ENCODE measurements around the gene PLEKHF1.

Gene PLEKHF1

GRCh38 chr19:29635963-29636362 lies 29.3 kb upstream of the PLEKHF1 start:
- no peak for DNase-seq

GRCh38 chr19:29636553-29637360 lies 28.5 kb upstream of the PLEKHF1 start:
- no peak for DNase-seq

DNA sequence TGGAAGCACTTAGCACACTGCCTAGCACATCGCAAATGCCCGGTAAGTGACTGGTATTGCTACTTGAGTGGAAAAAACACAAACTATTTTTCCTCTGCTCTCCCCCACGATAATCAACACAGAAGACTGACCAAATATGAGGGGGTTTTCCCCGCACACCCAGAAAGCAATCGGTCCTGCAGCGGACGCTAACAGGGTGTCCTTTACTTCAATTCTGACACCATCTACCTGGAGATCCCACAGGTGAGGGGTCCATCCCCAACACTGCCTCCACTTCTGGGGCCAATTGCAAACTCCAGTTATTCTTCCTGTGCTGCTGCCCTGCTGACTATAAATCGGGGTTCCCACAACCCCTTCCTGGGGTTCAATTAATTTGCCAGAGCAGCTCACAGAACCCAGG lies 26.2 kb upstream of the PLEKHF1 start:
- DNase-seq, result no peak

DNA sequence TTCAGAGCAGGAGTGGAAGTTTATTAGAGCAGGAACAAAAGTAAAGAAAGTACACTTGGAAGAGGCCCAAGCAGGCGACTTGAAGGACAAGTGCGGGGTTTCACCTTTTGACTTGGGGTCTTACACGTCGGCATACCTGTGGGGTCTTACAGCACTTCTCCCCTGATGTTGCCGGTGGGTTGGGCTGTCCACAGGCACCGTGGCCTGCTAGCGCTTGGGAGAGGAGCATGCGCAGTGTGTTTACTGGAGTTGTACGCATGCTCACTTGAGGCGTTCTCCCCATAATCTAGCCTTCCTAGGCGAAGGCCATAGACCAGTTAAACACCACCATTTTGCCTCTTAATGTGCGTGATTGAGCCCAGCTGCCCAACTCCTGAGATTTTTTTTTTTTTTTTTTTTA lies 25.0 kb upstream of the PLEKHF1 start:
- no peak for DNase-seq

DNA sequence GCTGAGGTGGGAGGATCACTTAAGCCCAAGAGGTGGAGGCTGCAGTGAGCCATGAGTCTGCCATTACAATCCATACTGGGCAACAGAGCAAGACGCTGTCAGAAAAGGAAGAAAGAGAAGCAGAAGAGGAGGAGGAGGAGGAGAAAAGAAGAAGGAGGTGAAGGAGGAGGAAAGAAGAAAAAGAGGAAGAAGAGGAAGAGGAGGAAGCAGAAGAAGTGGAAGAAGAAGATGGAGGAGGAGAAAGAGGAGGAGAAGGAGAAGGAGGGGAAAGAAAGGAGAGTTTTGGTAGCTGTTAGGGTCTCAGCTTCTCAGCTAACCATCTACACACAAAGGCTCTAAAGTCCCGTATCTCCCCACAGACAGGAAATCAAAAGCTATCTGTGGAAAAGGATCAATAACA lies 23.7 kb upstream of the PLEKHF1 start:
- DNase-seq, result no peak

DNA sequence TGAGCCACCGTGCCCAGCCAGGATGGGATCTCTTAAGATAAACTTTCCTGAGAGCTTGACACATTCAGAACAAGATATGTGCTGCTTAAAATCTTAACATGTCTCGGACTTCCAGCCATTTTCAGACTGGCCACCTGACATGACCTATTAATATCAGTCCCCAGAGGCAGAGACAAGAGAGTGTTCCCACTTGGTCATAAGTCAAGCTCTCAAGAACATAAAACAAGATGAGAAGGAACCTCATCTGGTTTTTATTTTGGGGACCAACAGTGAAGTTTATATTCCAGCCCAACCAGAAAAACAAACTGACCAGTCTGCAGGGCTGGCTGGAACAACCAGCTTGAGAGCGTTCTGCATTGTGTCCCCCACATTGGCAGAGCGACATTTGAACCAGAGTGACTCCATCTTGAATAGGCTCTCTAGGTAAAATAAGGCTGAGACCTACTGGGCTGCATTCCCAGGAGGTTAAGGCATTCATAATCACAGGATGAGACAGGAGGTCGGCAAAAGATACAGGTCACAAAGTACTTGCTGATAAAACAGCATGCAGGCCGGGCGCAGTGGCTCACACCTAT lies 21.8 kb upstream of the PLEKHF1 start:
- no peak for DNase-seq

GRCh38 chr19:29644210-29644609 lies 21.1 kb upstream of the PLEKHF1 start:
- DNase-seq, result no peak

DNA sequence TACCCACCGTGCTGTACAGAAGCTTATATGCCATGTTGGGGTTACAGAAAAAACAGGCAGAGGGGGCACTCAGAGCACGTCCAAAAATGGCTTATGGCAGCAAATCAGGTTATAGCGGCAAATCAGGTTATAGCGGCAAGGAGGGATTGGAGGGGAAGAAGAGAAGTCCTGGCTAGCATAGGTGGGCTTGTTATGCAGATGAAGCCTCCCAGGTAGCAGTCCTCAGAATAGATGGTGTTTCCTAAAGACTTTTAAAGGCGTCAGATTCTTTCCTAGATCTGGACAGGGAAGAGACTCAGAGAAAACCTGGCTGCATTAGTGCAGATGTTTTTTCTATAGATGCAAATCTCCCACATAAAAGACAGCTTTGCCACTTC lies 19.8 kb upstream of the PLEKHF1 start:
- no peak for DNase-seq

DNA sequence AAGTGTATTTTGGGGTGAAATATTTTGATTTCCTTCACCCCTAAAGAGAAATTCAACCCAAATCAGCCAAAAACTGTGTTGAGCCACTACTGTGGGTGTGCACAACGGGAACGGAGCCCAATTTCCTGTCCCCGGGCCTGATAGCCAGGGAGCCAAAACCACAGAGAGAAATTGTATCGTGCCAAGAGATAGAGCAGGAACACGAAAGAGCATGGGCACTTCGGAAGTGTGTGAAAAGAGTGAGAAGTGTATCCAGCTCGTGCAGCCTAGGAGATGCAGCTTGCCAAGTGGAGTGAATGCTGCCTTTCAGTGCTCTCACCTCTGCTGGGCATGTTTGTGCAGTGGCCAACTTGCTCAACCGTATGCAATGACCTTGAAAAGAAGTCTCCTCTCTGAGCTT lies 19.4 kb upstream of the PLEKHF1 start:
- no peak for DNase-seq

DNA sequence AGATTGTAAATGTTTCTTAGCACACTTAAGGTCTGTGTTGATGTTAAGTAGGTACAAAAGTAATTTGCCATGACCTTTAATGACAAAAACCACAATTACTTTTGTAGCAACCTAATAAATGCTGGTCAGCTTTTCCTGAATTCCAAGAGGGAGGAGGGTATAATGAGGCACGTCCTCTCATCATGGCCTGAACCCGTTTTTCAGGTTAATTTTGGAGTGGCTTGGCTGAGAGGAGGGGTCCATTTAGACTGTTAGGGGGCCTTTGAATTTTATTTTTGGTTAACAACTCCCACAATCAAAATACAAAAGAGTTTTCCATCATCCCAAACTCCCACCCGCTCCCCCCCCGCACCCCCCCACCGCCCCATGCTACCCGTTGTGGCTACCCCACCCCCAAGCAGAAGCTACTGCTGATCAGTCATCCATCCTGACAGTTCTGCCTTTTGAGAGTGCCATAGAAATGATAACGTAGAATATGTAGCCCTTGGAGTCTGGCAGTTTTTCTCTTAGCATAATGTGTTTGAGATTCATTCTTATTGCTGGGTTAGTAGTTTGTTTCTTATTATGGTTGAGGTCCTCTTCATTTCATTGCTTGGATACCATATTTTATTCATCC lies 14.4 kb upstream of the PLEKHF1 start:
- no peak for DNase-seq

GRCh38 chr19:29651622-29652394 lies 13.5 kb upstream of the PLEKHF1 start:
- no peak for DNase-seq

GRCh38 chr19:29653398-29653797 lies 11.9 kb upstream of the PLEKHF1 start:
- DNase-seq, result no peak

DNA sequence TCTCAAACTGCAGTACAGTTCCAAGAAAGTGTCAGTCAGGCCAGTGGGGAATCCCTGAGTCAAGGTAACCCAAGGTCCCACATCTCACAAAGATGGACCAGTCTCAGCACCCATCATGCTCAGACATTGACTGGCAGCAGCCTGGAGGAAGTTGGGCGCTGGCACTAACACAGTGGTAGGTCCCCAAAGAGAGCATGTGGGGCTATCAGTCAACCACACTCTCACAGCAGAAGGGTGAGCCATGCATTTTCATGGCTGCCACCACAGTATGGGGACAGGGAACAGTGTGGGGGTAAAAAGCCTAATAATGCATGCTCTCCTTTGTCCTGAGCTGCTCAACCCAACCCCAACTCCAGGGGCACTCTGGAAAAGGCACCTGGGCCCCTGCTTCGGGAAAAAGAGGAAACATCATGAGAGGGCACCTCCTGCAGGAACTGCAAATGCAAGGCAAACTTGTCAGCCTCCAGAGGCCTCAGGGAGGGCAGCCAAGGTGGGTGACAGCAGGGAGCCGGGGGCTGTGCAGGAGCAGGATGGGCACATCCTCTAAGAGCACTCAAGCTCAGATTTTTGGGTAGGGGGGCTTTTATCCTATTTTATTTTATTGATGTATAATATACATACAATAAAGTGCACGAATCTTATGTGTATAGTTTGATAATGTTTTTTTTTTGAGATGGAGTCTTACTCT lies 9.5 kb upstream of the PLEKHF1 start:
- no peak for DNase-seq

DNA sequence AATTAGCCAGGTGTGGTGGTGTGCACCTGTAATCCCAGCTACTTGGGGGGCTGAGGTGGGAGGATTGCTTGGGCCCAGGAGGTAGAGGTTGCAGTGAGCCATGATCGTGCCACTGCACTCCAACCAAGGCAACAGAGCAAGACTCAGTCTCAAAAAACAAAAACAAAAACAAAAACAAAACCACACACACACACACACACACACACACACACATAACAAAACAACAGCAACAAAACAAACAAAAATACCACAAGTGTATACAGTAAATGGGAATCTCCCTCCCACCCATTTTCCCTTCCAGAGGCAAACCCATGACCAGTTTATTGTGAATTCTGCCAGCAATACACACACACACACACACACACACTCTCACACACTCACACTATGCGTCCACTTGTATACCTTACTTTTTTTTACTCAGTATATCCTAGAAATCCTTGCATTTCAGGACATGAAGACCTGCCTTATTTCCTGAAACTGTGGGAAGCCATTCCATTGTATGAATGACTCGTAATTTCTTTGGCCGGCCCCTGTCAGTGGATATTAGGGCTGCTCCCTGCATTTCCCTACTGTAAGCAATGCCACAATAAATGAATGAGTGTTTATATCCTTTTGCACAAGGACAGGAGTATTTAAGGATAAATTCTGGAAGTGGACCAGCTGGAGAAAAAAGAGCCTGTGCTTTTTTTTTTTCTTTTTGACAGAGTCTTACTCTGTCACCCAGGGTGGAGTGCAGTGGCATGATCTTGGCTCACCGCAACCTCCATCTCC lies 6.9 kb upstream of the PLEKHF1 start:
- peak; percentile 15 for DNase-seq

DNA sequence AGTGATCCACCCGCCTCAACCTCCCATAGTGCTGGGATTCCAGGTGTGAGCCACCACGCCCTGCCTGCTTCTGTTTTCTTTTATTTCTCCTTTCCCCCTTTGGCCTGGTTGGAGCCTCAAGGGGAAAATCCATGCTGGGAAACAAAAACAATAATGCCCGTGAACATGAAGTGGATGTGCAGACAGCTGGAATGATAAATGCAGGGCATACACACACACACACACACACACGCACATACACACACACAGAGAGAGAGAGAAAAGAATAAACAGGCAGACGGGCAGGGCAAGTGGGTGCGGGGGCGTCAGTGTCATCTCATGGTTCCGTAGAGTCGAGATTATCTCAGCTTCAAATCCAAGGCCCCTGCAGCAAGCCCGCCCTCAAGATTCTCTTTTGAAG lies 4.4 kb upstream of the PLEKHF1 start:
- DNase-seq, result no peak

- DNase-seq, result peak; percentile 28
Observed at GRCh38 chr19:29662278-29662603, 3.0 kb upstream of the PLEKHF1 start.

GRCh38 chr19:29662604-29663404 lies 2.5 kb upstream of the PLEKHF1 start:
- peak; percentile 96 for DNase-seq

DNA sequence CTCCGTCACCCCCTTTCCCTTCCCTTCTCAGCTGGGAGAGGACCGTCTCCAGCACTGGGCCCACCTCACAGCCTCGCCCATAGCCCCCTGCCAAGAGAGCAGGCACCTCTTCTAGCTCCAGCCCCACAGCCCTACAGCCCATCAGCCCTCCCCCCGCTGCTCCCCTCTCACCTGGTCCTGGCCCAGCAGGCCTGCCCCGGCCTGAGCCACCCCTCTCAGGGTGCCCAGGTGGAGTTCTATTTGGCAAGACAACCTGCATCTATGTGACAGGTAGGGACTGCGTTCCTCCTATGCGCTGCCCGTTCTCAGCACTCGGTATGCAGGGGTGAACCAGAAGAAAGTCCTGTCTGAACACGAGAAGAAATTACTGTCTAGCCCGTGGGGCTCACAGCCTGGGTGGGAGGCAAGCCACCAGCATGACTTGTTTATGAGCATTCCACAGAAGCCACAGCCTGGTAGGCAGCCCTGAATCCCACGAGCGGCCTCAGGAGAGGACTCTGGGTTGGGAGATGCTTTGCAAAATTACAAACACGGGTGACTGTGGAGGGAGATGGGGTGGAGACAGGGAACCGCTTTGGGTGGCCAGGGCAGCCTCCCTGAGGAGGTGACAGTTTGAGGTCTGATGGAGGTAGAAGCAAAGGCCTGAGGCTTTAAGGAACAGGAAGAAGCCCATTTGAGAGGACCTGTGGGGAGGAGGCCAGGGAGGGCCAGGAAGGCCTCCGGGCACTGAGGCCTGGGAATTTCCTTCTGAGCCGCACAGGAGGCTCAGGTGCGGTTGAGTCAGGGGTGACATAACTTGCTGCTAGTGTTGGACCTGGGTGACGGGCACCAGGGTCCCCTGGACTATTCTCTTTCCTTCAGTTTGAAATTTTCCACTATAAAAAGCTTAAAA lies 1.2 kb upstream of the PLEKHF1 start:
- no peak for DNase-seq

DNA sequence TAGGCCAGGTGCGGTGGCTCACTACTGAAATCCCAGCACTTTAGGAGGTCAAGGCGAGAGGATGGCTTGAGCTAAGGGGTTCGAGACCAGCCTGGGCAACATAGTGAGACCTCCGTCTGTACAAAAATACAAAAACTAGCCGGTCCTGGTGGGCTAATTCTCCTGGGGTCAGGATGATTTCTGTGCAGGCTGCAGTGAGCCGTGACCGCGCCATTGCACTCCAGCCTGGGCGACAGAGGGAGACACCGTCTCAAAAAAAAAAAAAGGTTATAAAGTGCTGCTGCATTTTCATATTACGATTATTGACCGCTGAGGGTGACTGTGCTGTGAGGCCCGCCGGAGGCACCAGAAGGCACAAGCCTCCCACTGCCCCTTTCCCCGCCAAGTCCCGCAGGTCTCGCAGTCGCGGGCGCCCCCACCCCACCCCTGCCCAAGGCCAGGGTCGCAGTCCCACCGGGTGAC lies 477 bp upstream of the PLEKHF1 start:
- DNase-seq, result no peak

Measured in HCEC 1CT (cell line).